HFF-Myc (cell line): Measurements from ENCODE around the gene SLFN5.

Experiments
- DNase-seq: peaks from one replicate; pipeline ENCODE4 v3.0.0-alpha.2; 2011; ENCODE audit warnings: low read depth; ENCODE audit errors: extremely low read depth
- H3K4me3 ChIP-seq: replicated peaks from 2 replicates; pipeline ENCODE4 v1.5.1; 2011; ENCODE audit warnings: low read depth, mild to moderate bottlenecking, control low read depth, low read length
- TF ChIP-seq, protein P1 (sequence below): IDR thresholded peaks from 2 replicates; pipeline ENCODE4 v1.5.1; 2012; ENCODE audit warnings: mild to moderate bottlenecking, low read depth, low read length, control low read depth; ENCODE audit errors: missing control alignments

The SLFN5 gene

DNA sequence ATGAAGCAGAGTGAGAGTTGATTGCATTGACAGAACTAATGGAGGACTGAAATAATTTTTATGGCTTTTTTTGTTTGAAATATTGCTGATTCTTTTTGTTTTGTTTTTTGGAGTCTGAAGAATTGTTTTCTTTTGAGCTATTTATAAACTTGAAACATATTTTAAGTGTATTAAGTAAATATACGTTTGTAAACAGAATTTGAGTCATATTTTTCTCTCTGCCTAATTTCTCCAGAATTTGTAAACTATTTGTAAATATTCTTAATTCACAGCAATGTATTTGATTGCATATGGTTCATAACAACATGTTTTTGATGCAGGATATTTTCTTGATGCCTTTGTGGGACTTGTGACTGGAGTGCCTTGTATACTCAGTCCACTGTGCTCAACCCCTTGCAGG lies 79.9 kb downstream of the SLFN5 start:
- H3K4me3 ChIP-seq, result no peak overlapping the region
- DNase-seq, result no peak
- TF ChIP-seq, protein P1, sequence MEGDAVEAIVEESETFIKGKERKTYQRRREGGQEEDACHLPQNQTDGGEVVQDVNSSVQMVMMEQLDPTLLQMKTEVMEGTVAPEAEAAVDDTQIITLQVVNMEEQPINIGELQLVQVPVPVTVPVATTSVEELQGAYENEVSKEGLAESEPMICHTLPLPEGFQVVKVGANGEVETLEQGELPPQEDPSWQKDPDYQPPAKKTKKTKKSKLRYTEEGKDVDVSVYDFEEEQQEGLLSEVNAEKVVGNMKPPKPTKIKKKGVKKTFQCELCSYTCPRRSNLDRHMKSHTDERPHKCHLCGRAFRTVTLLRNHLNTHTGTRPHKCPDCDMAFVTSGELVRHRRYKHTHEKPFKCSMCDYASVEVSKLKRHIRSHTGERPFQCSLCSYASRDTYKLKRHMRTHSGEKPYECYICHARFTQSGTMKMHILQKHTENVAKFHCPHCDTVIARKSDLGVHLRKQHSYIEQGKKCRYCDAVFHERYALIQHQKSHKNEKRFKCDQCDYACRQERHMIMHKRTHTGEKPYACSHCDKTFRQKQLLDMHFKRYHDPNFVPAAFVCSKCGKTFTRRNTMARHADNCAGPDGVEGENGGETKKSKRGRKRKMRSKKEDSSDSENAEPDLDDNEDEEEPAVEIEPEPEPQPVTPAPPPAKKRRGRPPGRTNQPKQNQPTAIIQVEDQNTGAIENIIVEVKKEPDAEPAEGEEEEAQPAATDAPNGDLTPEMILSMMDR, result no peak
